Dedifferentiated amniotic fluid mesenchymal stem cell (primary cell): ENCODE measurements around the gene ROBO3.

Experiments used
- DNase-seq: peaks from one replicate; pipeline ENCODE4 v3.0.0-alpha.2; 2016; ENCODE audit errors: extremely low spot score

The ROBO3 gene

DNA sequence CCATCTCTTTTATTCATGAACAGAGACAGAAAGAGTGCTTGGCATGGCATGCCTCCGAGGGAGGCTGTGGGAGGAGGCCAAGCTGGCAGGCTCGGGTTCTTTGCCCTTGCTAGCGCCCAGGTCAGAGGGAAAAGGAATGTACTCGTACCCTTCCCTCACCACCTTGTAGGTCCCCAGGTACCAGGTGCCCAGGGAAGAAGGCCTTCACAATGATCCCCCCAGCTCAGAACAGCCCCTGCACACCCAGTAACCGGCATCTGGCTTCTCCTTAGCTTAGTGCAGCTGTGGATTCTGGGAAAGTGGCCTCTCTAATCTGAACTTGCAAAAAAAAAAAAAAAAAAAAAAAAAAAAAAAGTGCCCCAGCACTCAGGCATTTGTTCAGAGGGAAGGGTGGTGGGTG lies 55.1 kb downstream of the ROBO3 start:
- no peak for DNase-seq

GRCh38 chr11:124920870-124921609 lies 55.8 kb downstream of the ROBO3 start:
- peak; percentile 27 for DNase-seq

- DNase-seq: no peak
Observed at GRCh38 chr11:124922831-124923230, 57.6 kb downstream of the ROBO3 start.

GRCh38 chr11:124923296-124923695 lies 58.1 kb downstream of the ROBO3 start:
- no peak for DNase-seq

DNA sequence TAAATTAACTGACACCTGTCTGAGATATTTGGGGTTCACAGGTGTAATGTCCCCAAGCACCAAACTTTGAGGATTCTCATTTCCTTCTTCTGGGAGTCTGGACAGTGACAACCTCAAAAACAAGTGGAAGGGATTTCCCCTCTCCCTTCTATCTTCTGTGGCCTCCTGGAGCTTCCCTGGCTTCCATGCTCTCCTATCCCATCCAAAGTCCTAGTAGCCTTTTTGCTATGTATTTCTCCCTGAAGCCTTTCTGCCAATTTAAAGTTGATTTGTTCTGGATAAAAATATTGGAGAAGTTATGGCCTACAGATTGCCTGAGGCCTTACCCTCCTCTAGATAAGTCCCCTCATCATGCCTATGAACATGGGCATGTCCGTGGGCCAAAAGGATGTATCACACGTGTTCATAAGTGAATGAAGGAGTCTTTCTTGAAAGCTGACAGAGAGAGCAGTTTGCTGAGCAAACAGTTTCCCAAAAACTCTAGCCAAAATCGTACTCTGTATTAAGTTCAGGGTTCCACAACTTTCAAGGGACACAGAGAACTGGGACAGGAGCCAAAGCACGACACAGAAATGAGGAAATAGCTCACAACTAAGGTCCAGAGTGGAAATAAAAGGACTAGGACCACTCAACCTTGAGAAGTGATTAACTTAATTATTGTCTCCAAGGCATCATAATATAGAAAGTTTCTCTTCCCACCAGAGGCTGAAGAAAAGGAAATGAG lies 63.9 kb downstream of the ROBO3 start:
- no peak for DNase-seq

- DNase-seq: no peak
Observed at GRCh38 chr11:124930799-124931198, 65.6 kb downstream of the ROBO3 start.
